Epidermal melanocyte (primary cell): ENCODE data around the gene ERMP1.

ENCODE experiments used
- DNase-seq: peaks from one replicate; pipeline ENCODE4 v3.0.0; 2011; ENCODE audit warnings: low spot score; ENCODE audit not compliant: insufficient read length

Gene ERMP1

GRCh38 chr9:5854063-5854790, 21.3 kb upstream of the ERMP1 start:
- DNase-seq = no peak

- no peak for DNase-seq
Observed at GRCh38 chr9:5853617-5854016, 20.7 kb upstream of the ERMP1 start.

GRCh38 chr9:5852987-5853386, 20.1 kb upstream of the ERMP1 start:
- DNase-seq = no peak

- no peak for DNase-seq
Observed at GRCh38 chr9:5851445-5851844, 18.5 kb upstream of the ERMP1 start.

- no peak for DNase-seq
Observed at GRCh38 chr9:5850724-5851122, 17.8 kb upstream of the ERMP1 start.

- no peak for DNase-seq
Observed at GRCh38 chr9:5848372-5848882, 15.5 kb upstream of the ERMP1 start.

- DNase-seq = no peak
Observed at GRCh38 chr9:5846501-5846921, 13.6 kb upstream of the ERMP1 start.

- no peak for DNase-seq
Observed at GRCh38 chr9:5846096-5846495, 13.2 kb upstream of the ERMP1 start.

- DNase-seq = no peak
Observed at GRCh38 chr9:5845157-5845531, 12.2 kb upstream of the ERMP1 start.

GRCh38 chr9:5843794-5844471, 11.0 kb upstream of the ERMP1 start:
- DNase-seq = no peak

GRCh38 chr9:5842929-5843793, 10.2 kb upstream of the ERMP1 start:
- no peak for DNase-seq

GRCh38 chr9:5841771-5842573, 9.1 kb upstream of the ERMP1 start:
- no peak for DNase-seq

GRCh38 chr9:5840788-5841187, 7.9 kb upstream of the ERMP1 start:
- DNase-seq = no peak

- no peak for DNase-seq
Observed at GRCh38 chr9:5839572-5839902, 6.6 kb upstream of the ERMP1 start.

- DNase-seq = no peak
Observed at GRCh38 chr9:5838884-5839571, 6.1 kb upstream of the ERMP1 start.

- DNase-seq = no peak
Observed at GRCh38 chr9:5835808-5836207, 2.9 kb upstream of the ERMP1 start.

- DNase-seq = no peak
Observed at GRCh38 chr9:5834214-5834613, 1.3 kb upstream of the ERMP1 start.

GRCh38 chr9:5832071-5832537, 813 bp downstream of the ERMP1 start:
- no peak for DNase-seq

- no peak for DNase-seq
Observed at GRCh38 chr9:5825895-5826622, 6.9 kb downstream of the ERMP1 start.

- DNase-seq = no peak
Observed at GRCh38 chr9:5825223-5825622, 7.7 kb downstream of the ERMP1 start.
